GM23248 (cell line): Measurements from ENCODE around the gene LRRTM1. TPM values are rescaled to one million over a fixed set of nuclear protein-coding genes. Genes with fewer than 3 reads are reported as not detected.

Source experiments
- DNase-seq: peaks from one replicate; pipeline ENCODE4 v3.0.0-alpha.2; 2015
- H2AFZ ChIP-seq: fragments of 200-600 bp; sonication (generic); 2 replicates; pipeline ENCODE4 v1.6.1; 2016; ENCODE audit warnings: antibody characterized with exemption
- H3F3A ChIP-seq: fragments of 200-600 bp; sonication (generic); 2 replicates; pipeline ENCODE4 v1.6.1; 2016; ENCODE audit warnings: mild to moderate bottlenecking, antibody characterized with exemption, mixed run types; ENCODE audit not compliant: insufficient read depth
- H3K27ac ChIP-seq: fragments of 200-600 bp; sonication (generic); 2 replicates; pipeline ENCODE4 v1.5.1; 2016; ENCODE audit warnings: mild to moderate bottlenecking
- H3K27me3 ChIP-seq: fragments of 200-600 bp; sonication (generic); replicated peaks from 2 replicates; pipeline ENCODE4 v1.6.1; 2016; ENCODE audit warnings: mild to moderate bottlenecking; ENCODE audit not compliant: insufficient read depth
- H3K36me3 ChIP-seq: fragments of 200-600 bp; sonication (generic); 2 replicates; pipeline ENCODE4 v1.6.1; 2016; ENCODE audit warnings: low read depth, mild to moderate bottlenecking
- H3K4me1 ChIP-seq: fragments of 200-600 bp; sonication (generic); 2 replicates; pipeline ENCODE4 v1.6.1; 2016; ENCODE audit warnings: mild to moderate bottlenecking; ENCODE audit not compliant: insufficient read depth
- H3K4me2 ChIP-seq: fragments of 200-600 bp; sonication (generic); one replicate; pipeline ENCODE4 v1.6.1; 2016; ENCODE audit warnings: mild to moderate bottlenecking; ENCODE audit not compliant: unreplicated experiment
- H3K4me3 ChIP-seq: fragments of 200-600 bp; sonication (generic); 2 replicates; pipeline ENCODE4 v1.5.1; 2016; ENCODE audit warnings: mild to moderate bottlenecking
- H3K79me2 ChIP-seq: fragments of 200-600 bp; sonication (generic); 2 replicates; pipeline ENCODE4 v1.6.1; 2016; ENCODE audit warnings: mild to moderate bottlenecking; ENCODE audit not compliant: insufficient read depth
- H3K9ac ChIP-seq: fragments of 200-600 bp; sonication (generic); 2 replicates; pipeline ENCODE4 v1.6.1; 2016; ENCODE audit warnings: mild to moderate bottlenecking
- H3K9me2 ChIP-seq: fragments of 200-600 bp; sonication (generic); 2 replicates; pipeline ENCODE4 v1.6.1; 2016; ENCODE audit warnings: mixed run types, mild to moderate bottlenecking, moderate library complexity; ENCODE audit not compliant: insufficient read depth
- H3K9me3 ChIP-seq: fragments of 200-600 bp; sonication (generic); one replicate; pipeline ENCODE4 v1.6.1; 2017; ENCODE audit warnings: low read depth
- H4K20me1 ChIP-seq: fragments of 200-600 bp; sonication (generic); 2 replicates; pipeline ENCODE4 v1.6.0; 2016; ENCODE audit not compliant: insufficient read depth
- EZH2 ChIP-seq: fragments of 200-600 bp; sonication (generic); IDR thresholded peaks from 2 replicates; pipeline ENCODE4 v1.6.1; 2018; ENCODE audit warnings: antibody characterized with exemption, mild to moderate bottlenecking; ENCODE audit not compliant: insufficient read depth, poor library complexity, severe bottlenecking
- EZH2phosphoT487 ChIP-seq: fragments of 200-600 bp; sonication (generic); IDR thresholded peaks from 2 replicates; pipeline ENCODE4 v1.6.1; 2018; ENCODE audit warnings: antibody characterized with exemption, moderate library complexity, mild to moderate bottlenecking, low read depth; ENCODE audit not compliant: insufficient read depth
- WGBS, 2 experiments: methylation state at CpG; one replicate each; pipeline ENCODE4 v1.1.6; 2015 to 2017; ENCODE audit warnings: low lambda C conversion rate in 2 of 2, low coverage in 1 of 2; ENCODE audit errors: missing lambda C conversion rate in 2 of 2; 5-methylcytosine and 5-hydroxymethylcytosine counted together
- in situ Hi-C: fragments of 300-500 bp; cut with MboI; formaldehyde crosslinking; loops from 2 replicates; pipeline ENCODE4 v1.15.0; 2020
- polyA plus RNA-seq: library from polyadenylated mRNA; unstranded; fragments of >200 nt; fragmentation: Nextera tagmentation; extraction: Ambion mirVana; gene quantifications from 2 replicates; pipeline ENCODE4 v1.2.1, GENCODE V29; 2016
- total RNA-seq: library from RNA; depleted of rRNA; stranded (reverse); fragments of >200 nt; shearing (Covaris generic); gene quantifications from 2 replicates; pipeline ENCODE4 v1.2.3, GENCODE V29; 2014

LRRTM1 gene
- total and polyA plus RNA-seq, 2 experiments from 2014 or later: not detected

DNA sequence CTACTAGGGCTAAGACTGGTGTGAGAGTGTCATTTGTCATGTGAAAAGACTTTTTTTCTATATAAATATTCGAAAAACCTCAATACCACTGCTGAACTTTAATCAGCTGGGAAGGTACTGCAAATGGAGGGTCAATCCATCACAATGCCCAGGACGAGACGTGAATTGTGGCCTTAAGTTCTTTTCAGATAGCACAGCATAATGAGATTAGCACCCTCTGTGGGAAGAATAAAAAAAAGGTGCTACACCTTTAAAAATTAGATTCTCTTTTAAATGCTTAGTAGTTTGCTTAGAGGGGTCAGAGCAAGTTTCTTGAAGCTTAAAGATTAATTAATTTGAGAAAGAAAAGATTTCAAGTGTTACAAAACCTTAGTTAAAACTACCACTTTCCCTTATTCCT is 5.6 kb downstream of the LRRTM1 start:
- H3K4me1 ChIP-seq: no peaks in the 10 kb centered on the region
- no peak overlapping the region for H2AFZ ChIP-seq
- in situ Hi-C loops: no loop called here
- H3K27me3 ChIP-seq: peaks cover 30% of the 10 kb centered on the region
- H3K79me2 ChIP-seq: no peaks in the 10 kb centered on the region
- no peak overlapping the region for H3K4me3 ChIP-seq
- TF ChIP-seq EZH2 (no peak), EZH2phosphoT487 (no peak)
- no peak overlapping the region for H3K27ac ChIP-seq
- no peak for DNase-seq
- no peak overlapping the region for H3K9ac ChIP-seq
- no peaks in the 10 kb centered on the region for H3K36me3 ChIP-seq
- H4K20me1 ChIP-seq: no peaks in the 10 kb centered on the region
- no peaks in the 10 kb centered on the region for H3K9me3 ChIP-seq
- no peaks in the 10 kb centered on the region for H3K9me2 ChIP-seq
- H3F3A ChIP-seq: no peaks in the 10 kb centered on the region
- no peak overlapping the region for H3K4me2 ChIP-seq
- WGBS, 2 experiments: 11 to 12% methylated on average over 3 of the region's 3 CpGs

DNA sequence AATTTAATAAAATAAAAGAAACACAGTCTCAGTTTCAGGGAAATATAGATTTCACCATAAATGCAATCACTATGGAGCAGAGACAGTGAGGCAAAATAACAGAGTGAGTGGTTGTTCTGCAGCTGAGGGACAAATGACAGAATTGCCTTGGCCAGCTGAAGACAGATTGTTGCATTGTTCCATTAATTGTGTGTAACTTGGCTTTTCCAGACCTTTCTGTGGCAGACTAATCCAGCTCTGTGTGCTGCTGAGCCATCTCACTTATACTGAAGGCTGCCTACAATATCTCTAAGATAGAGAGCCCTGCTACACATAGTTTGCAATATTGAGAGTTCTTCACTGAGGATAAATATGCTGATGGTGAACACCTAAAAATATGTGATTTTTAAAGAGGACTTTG is 11.5 kb downstream of the LRRTM1 start:
- H3K9me3 ChIP-seq: no peaks in the 10 kb centered on the region
- in situ Hi-C loops: no loop called here
- no peaks in the 10 kb centered on the region for H3K4me1 ChIP-seq
- TF ChIP-seq EZH2: no peak
- TF ChIP-seq EZH2phosphoT487: no peak
- H3K79me2 ChIP-seq: no peaks in the 10 kb centered on the region
- no peaks in the 10 kb centered on the region for H3K36me3 ChIP-seq
- no peaks in the 10 kb centered on the region for H3F3A ChIP-seq
- H3K4me3 ChIP-seq: no peak overlapping the region
- H3K27ac ChIP-seq: no peak overlapping the region
- no peaks in the 10 kb centered on the region for H3K9me2 ChIP-seq
- no peak overlapping the region for H2AFZ ChIP-seq
- H3K27me3 ChIP-seq: no peaks in the 10 kb centered on the region
- H3K9ac ChIP-seq: no peak overlapping the region
- no peak overlapping the region for H3K4me2 ChIP-seq
- no peaks in the 10 kb centered on the region for H4K20me1 ChIP-seq
- no peak for DNase-seq

DNA sequence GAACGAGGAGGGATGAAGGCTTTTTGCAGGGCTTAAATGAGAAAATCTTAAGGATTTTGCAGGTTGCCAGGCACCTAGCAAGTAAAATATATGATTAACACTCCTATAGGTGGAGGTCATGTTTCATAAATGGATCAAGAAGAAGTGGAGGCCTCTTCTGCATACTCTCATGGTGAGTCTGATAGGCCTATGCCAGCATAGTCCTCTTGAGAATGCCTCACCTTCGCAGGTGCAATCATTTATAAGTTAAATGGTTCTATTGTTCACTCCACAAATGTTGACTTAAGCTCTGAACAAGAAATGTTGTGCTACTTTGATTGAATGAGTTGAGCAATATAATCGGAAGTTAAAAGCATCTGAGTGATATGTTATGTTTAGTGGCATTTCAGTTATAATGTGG is 12.1 kb downstream of the LRRTM1 start:
- no peak overlapping the region for H3K4me2 ChIP-seq
- H3K9ac ChIP-seq: no peak overlapping the region
- no peaks in the 10 kb centered on the region for H4K20me1 ChIP-seq
- no peaks in the 10 kb centered on the region for H3K36me3 ChIP-seq
- no peak overlapping the region for H3K27ac ChIP-seq
- H3K79me2 ChIP-seq: no peaks in the 10 kb centered on the region
- H3K9me3 ChIP-seq: no peaks in the 10 kb centered on the region
- in situ Hi-C loops: no loop called here
- DNase-seq: no peak
- no peak overlapping the region for H2AFZ ChIP-seq
- no peak for TF ChIP-seq EZH2
- no peak for TF ChIP-seq EZH2phosphoT487
- no peaks in the 10 kb centered on the region for H3F3A ChIP-seq
- WGBS, 2 experiments: 12 to 19% methylated on average over 3 of the region's 3 CpGs
- H3K4me3 ChIP-seq: no peak overlapping the region
- H3K27me3 ChIP-seq: no peaks in the 10 kb centered on the region
- no peaks in the 10 kb centered on the region for H3K9me2 ChIP-seq
- H3K4me1 ChIP-seq: no peaks in the 10 kb centered on the region

DNA sequence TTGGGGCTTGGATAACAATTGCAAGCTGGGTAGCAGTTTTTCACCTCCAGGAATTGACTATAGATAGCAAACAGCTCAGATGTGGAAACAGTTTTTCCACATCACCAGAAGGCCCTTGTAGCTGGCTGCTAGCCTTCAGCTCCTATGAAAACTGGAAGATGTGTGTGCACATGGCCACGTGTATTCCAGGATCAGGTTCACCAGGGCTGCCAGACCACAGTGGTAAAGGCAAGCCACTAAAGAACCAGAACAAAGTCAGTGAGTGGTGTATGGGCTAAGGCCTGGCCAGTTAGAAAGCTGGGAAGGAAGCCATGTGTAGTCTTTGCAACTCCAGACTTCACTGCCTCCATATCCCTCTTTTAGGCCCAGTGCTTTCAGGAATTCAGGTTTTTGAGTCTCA is 12.9 kb downstream of the LRRTM1 start:
- no peaks in the 10 kb centered on the region for H3K9me2 ChIP-seq
- H3K27ac ChIP-seq: no peak overlapping the region
- no peaks in the 10 kb centered on the region for H4K20me1 ChIP-seq
- H3K9me3 ChIP-seq: no peaks in the 10 kb centered on the region
- in situ Hi-C loops: no loop called here
- WGBS, 2 experiments: 6 to 10% methylated on average over 1 of the region's 1 CpG
- TF ChIP-seq EZH2: no peak
- TF ChIP-seq EZH2phosphoT487: no peak
- DNase-seq: no peak
- no peak overlapping the region for H3K9ac ChIP-seq
- H3K79me2 ChIP-seq: no peaks in the 10 kb centered on the region
- H3K4me3 ChIP-seq: no peak overlapping the region
- H3K4me2 ChIP-seq: no peak overlapping the region
- no peaks in the 10 kb centered on the region for H3K36me3 ChIP-seq
- H2AFZ ChIP-seq: no peak overlapping the region
- H3F3A ChIP-seq: no peaks in the 10 kb centered on the region
- no peaks in the 10 kb centered on the region for H3K4me1 ChIP-seq
- no peaks in the 10 kb centered on the region for H3K27me3 ChIP-seq

DNA sequence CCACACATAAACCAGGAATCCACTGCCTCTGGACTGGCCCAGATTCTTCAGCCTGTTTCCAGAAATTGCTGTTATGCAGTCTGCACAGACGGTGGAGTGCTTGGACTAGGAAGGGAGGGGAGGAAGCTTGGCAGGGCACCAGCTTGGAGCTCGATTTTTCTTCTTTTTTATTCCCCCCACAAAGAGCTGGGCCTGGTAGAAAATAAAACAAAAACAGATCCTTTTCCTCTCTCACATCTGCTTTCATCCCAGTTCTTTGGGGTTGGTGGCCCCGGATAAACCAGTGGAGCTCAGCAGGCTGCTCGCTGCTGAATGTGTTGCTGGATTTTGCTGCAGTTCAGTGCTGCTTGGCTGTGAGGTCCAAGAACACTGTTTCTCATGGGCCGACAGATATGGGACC is 16.0 kb downstream of the LRRTM1 start:
- H3F3A ChIP-seq: no peaks in the 10 kb centered on the region
- H3K9ac ChIP-seq: no peak overlapping the region
- 7 to 11% methylated on average over 5 of the region's 5 CpGs for WGBS, 2 experiments
- no peak overlapping the region for H3K4me3 ChIP-seq
- no peak overlapping the region for H3K27ac ChIP-seq
- no peak overlapping the region for H2AFZ ChIP-seq
- no peaks in the 10 kb centered on the region for H4K20me1 ChIP-seq
- H3K79me2 ChIP-seq: no peaks in the 10 kb centered on the region
- H3K9me2 ChIP-seq: no peaks in the 10 kb centered on the region
- in situ Hi-C loops: no loop called here
- TF ChIP-seq EZH2 (no peak), EZH2phosphoT487 (no peak)
- no peaks in the 10 kb centered on the region for H3K9me3 ChIP-seq
- no peaks in the 10 kb centered on the region for H3K36me3 ChIP-seq
- H3K4me2 ChIP-seq: no peak overlapping the region
- H3K27me3 ChIP-seq: no peaks in the 10 kb centered on the region
- H3K4me1 ChIP-seq: no peaks in the 10 kb centered on the region
- DNase-seq: peak; percentile 13
